Occipital lobe (tissue), 2 donors: Measurements from ENCODE around the gene CAPN8. TPM values are rescaled to one million over a fixed set of nuclear protein-coding genes. Genes with fewer than 3 reads are reported as not detected.
A peak's percentile ranks its signal among the peaks of the same experiment; 100 is the strongest.

Source experiments
- DNase-seq: peaks from one replicate; lab custom pipeline; 2025; lab: John Stamatoyannopoulos, UW
- total RNA-seq: library from RNA; depleted of rRNA; stranded (reverse); fragments of >200 nt; gene quantifications from one replicate; pipeline ENCODE4 v1.2.3, GENCODE V29; 2014

The CAPN8 gene
- total RNA-seq, 1 donor from 2014 or later = not detected

DNA sequence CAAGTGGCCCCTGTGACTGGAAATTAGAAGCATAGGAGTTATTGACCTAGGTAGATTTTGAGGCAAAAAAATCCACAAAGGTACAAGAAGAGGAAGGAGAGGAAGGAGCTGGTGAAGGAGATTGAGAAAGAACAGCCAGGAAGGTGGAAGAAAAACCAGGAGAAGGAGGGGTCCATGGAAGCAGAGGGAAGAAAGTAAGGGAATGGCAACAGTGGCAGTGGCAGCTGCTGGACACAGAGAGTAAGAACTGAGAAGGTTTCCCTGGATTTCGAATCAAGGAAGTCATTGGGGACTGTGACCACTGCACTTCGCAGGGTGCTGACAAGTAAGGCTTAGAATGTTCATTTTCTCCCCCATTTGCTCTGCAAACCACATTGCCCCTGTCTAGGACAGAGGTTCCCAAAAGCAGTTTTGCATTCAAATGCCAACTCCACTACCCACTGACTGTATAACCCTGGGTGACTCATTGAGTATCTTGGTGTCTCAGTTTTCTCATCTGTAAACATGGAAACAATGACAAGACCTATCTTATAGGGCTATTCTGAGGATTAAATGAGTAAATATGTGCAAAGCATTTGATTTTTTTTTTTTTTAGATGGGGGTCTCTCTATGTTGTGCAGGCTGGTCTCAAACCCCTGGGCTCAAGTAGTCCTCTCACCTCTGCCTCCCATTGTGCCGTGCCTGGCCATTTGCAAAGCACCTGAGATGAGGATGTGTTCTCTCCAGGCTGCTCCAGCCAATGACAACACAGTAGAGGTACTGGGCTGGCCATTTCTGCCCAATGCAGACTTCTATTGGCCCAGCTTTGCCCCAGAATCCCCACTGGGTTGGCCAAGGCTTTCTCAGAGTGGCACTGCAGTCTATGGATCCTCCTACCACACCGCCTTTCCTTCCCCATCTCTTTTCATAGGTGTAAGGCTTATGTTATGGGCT lies 37.5 kb upstream of the CAPN8 start:
- no peak for DNase-seq

DNA sequence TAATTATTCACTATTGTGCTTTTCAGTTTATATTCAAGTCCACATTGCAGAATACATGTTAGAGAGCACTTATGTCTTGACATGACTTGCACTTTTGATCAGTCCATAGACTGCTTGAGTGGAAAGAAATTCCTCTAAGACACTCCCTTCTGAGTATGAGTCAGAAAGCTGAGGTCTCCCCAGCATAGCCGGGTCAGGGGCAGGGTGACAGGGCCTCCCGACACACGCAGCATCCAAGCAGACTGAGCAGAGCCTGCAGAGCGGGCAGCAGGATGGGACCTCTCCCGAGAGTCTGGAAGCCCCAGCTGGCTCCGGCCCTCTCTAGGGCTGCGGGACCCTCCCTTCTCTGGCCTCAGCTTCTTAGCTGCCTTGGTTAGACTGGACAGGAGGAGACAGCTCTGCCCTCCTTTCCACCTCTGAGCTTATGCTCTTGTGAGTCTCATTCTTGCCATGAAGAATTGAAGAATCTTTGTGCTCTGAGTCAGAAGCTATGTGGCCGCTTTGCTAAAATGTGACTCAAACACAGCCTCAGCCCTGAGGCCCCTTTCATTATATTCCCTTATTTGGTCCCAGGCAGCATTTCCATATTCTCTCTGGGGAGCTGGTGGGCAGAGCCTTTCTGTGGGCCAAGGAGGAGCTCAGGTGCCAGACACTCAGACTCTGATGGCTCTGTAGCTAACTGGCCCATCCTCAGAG lies 35.6 kb upstream of the CAPN8 start:
- DNase-seq = peak; percentile 10

DNA sequence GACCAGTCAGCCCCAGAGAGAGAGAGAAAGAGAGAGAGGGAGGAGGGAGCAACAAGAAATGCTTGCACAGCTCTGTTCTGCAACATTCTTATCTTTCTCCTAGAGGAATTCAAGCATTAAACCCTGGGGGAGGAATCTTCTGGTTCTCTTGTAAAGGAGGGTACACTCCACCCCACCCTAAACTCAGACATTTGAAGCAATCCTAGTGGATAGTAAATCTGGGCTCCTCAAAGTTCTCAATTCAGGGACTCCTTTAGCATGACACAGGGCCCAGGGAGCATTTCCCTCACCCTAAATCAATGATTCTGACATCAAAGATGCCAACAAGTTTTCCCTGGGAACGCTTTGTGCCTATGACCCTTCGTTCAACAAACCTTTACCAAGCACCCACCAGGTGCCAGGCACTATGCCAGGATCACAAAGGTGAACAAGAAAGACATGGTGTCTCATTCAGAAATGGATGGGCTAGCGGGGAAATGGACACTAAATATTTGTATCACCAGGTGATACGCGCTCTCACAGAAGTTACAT lies 35.0 kb upstream of the CAPN8 start:
- no peak for DNase-seq

DNA sequence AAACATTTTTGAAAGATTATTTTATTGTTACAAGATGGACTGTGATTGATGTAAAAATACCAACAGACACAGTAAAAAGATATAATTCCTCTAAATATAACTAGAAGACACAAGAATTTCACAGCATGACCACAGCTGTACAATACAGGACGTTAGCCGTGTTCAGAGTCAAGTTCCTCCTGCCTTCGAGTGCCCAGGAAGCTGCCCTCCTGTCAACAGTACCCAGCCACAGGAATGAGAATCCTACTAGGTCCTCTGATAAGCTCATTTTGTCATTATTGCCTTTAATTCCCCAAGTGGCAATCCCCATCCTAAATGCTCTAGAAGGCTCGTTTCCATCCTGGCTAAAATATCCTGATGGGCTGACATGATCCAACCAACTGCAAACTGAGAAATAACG lies 30.4 kb upstream of the CAPN8 start:
- DNase-seq = no peak

DNA sequence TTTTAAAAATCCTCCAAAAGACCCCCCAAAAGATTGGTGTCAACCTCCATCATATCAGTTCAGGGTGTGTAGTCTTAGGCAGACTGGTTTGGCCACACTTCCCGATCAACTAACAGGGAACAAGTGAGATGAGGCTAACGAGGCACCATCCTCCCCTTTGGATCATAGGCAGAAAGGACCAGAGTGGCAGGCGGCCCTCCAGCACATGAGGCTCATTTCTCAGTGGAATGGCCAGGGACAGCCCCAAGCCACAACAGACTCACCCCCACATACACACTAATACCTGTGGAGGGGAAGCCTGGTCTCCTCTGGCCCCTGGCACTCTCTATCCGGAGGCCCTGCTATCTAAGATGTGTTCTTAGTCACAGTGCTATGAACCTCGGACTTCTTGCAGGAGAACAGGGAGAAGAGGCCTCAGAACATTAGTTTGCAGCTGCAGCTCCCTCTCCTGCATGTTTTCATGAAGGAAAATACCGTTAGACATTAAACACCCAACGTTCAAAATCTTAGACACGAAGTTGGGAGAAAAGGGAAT lies 29.6 kb upstream of the CAPN8 start:
- no peak for DNase-seq

DNA sequence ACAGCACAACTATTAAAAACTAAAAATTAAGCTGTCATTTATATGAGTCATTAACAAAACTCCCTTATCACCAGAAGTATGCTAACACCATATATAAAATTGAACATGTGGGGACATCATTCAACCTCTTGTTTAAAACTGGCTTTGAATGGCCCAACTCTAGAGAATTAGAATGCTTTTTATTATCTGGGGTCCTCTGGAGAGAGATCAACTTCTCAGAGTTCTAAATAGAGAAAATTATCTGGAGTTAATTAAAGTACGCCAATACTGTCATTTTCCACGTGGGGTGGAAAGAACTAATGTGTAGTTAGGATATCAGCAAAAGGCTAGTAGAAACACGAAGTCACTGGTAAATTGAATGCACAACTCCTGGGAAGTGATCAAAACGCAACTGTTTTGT lies 25.6 kb upstream of the CAPN8 start:
- DNase-seq = no peak

DNA sequence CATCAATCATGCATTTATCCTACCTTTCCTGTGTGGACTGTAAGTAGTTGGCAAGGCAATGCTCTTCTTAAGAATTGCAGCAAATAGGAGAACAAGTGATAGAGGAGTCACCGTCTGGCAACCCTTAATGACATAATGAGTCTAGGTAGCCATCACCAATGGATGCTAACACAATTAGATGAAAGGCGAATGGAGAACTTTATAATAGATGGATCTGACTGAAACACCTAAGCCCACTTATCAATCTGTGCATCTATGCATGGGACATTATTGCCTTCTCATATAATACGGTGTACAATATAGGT lies 18.9 kb upstream of the CAPN8 start:
- DNase-seq = no peak

DNA sequence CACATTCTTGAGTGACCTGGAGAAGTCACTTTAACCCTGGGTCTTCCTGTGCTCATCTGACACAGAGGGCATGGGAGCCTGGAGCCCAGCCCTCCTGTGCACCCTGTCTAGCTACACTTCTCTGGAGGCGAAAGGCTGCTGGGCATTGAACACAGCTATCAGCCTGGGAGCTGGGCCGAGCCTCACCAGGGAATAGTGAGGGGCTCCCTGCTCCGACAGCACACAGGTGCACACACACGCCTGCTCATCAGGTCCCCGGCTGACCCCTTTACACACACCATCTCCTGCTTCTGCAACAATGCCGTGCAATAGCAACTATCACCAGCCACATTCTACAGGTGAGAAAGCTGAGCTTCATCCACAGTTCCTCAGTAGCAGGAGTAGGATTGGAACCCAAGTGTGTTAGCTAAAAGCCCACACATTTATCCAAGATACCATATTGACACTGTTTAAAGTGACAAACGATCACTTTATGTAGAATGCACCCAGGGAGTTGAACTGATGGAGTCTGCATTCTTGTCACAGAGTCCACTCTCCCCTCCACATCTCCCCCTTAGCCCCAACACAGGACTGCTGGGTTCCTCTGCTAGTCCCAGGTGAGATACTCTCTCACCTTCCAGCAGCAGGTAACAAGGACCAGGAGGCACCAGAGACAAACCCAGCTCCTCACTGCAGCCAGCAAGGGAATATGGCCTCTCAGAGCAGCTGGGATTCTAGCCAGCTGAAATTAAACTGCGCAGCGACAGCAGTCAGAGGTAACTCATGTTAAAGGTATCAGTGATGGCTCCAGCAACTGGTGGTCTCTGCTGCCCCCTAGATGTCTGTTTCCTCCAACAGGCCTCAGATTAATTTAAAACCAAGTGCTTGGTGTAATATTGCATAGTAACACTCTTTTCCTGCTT lies 18.3 kb upstream of the CAPN8 start:
- DNase-seq = peak; percentile 18

DNA sequence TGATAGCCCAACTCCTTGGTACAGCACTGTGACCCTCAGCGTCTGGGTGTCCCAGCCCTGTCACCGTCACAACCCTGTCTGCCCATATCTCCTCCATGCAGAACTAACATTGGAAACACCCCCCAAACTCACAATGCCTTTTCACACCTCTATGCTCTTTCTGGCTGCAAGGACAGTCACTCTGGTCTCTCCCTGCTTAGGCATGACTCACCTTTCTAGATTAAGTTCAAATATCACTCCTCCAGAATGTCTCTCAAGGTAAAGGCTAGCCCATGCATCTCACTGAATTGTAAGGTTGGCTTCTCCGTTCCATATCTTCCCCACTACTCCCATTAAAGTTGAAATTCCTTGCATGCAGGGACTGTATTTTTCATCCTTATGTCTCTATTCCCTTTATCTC lies 17.0 kb upstream of the CAPN8 start:
- DNase-seq = no peak

DNA sequence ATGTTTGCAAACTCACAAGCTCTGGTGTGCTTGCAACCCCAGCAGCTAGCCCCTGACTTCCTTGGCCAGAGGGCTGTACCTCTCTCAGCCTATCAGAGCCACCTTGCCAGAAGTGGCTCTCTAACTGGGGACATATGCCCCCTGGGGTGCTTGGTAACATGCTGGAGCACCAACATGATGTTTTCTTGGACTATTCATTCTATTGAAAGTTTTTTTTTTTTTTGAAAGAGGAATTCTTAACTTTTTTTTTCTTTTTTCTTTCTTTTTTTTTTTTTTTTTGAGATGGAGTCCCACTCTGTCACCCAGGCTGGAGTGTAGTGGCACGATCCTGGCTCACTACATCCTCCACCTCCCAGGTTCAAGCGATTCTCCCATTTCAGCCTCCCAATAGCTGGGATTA lies 14.7 kb upstream of the CAPN8 start:
- no peak for DNase-seq

DNA sequence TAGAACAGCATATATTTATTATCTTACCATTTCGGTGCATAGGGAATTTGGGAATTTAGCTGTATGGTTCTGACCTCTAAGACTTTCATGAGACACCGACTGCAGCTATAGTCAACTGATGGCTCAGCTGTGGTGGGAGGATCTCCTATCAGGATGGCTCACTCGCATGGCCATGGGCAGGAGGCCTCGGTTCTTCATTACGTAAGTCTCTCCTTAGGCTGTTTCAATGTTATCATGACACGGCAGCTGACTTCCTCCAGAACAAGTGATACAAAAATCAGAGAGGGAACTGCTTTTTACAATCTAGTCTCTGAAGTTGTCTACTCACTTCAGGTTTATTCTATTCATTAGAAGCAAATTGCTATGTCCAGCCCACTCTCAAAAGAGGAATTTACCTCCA lies 13.3 kb upstream of the CAPN8 start:
- DNase-seq = no peak

DNA sequence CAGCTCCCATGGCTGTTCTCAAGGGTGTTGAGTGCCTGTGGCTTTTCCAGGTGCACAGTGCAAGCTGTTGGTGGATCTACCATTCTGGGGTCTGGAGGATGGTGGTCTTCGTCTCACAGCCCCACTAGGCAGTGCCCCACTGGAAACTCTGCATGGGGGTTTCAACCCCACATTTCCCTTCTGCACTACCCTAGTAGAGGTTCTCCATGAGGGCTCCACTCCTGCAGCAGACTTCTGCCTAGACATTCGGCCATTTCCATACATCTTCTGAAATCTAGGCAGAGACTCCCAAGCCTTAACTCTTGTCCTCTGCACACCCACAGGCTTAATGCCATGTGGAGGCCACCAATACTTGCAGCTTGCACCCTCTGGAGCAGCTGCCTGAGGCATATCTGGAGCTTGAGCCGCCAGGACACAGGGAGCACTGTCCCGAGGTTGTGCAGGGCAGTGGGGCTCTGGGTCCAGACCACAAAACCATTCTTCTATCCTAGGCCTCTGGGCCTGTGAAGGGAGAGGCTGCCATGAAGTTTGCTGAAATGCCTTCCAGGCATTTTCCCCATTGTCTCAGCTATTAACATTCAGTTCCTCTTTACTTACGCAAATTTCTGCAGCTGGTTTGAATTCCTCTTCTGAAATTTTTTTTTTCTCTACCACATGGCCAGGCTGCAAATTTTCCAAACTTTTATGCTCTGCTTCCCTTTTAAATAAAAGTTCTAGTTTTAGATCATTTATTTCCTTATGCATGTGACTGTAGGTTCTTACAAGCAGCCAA lies 8.8 kb upstream of the CAPN8 start:
- DNase-seq = no peak

DNA sequence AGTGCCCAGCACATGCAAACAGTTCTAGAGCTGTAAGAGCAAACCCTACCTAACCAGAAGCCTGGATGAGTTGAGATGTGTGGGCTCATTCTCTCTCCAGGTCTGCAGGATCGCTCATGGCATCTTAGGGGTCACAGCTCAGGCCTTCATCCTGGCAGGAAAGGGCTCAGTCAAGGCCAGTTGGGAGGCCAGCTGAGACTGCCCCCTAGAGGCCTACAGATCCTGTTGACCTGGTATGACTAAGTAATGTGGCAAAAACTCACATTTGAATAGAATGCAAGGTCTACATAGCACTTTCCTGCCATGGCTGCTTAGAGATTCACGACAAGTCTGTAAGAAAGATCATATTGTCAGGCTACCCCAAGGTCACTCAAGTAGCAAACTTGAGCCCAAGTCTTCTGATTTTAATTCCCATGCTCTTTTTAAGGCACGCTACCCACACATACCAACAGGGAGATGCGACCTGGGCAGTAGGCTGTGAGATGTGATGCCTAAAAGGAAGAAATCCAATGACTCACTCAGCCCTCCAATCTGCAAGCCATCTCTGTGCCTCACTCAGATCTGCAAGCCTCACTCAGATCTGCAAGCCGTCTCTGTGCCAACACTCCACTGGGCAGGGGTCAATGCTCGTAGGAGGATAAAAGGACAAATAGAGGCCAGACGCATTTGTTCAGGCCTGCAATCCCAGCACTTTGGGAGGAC lies 5.1 kb upstream of the CAPN8 start:
- DNase-seq = no peak

DNA sequence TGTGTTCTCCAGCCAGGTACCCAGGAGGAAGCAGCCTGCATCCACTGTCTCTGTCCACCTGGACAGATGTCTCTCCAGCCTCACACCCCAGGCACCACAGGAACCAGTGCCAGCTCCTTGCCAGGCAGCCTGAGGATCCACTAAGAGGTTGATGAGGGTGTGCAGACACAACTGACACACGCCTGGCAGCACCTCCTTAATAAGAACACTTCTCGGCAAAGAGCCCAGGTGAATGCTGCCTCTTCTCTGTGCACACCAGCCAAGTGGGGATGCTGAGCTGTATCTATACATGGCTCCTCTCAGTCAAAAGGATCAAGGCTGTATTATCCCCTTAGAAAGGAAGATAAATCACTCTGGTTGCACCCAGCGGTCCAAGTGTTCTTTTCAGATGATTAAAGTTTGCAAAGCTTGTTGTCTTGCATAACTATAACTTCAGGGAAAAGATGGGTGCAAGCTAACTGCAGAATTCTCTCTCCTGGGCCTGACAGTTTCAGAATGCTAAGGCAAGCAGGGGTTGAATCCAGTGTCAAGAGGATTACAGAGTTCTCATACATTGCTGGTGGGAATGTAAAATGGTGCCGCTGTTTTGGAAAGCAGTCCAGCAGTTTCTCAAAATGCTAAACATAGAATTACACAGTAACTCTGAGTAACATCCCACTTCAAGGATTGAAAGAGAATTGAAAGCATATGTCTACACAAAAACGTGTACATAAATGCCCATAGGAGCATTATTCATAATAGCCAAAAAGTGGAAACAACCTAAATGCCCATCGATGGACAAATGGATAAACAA lies 3.7 kb upstream of the CAPN8 start:
- DNase-seq = no peak

DNA sequence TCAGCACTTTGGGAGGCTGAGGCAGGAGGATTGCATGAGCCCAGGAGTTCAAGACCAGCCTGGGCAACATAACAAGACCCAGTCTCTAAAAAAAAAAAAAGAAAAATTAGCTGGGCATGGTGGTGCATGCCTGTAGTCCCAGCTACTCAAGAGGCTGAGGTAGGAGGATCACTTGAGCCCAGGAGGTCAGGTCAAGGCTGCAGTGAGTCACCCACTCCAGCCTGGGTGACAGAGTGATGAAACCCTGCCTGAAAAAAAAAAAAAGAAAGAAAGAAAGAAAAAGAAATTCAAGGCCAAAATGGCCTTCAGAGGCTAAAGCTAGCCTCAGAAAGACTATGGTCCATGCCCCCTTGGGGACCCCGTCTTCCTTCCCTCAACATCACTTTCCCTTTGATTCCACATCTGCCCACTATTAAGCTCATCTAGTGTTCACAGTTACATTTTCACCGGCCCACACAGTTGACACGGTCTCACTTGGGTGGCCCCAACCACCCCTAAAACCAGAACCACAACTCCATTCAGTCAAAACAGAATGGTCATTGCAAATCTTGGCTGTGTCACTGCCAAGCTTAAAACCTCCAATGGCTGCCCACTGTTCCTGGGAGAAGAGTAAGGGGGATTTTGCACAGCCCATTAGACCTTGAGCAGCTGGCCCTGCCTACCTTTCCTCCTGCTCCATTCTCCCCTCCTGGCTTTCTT lies 2.1 kb upstream of the CAPN8 start:
- no peak for DNase-seq

DNA sequence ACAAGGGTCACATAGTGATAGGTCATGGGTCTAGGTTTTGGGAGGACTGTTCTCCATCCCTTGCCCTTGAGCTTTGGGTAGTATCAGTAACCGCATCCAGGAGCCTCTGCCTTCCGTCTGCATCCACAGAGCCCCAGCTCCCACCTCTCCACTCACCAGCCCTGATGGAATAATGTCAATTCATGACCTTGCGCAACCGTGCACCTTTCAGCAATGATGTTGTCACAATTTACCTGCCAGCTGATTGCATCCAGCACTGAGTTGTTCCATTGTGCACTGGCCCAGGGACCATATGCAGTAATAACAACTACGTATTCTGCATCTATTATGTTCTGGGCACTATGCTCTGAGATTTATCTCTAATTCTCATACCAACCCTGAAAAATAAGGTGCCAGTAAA lies 1.4 kb downstream of the CAPN8 start:
- no peak for DNase-seq

DNA sequence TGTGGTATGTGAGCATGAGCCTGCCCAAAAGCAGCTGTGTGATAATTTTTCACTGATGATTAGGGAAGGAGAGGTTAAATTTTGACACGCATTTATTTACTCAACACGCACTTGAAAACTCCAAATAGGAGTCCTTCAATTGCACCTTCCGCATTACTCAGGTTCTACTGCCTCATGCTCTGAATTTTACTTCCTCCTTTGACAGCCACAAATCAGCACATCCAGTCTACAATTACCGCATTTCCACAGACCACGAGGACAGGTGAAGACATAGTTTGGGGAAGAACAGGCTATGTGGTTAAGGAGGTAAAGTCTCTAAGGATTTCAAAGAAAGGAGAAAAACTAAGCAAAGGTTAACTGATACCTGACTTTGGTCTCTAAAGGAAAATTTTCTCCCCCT lies 2.6 kb downstream of the CAPN8 start:
- no peak for DNase-seq

DNA sequence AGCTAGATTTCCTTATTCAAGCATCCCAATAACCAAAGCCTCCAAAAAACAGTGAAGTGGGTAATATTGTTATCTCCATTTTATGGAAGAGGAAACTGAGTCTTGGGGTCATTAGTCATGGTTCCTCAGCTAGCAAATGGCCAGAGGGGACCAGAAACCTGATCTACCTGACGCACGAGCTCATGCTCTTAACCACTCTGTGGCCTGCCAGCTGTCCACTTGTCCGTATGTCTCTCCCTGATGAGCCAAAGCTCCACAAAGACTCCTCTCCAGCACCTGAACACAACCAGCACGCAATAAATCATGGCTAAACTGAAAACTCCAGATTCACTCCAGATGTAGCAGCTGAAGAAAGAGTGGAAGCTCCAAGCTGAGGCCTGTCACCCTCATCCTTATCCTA lies 5.8 kb downstream of the CAPN8 start:
- no peak for DNase-seq

DNA sequence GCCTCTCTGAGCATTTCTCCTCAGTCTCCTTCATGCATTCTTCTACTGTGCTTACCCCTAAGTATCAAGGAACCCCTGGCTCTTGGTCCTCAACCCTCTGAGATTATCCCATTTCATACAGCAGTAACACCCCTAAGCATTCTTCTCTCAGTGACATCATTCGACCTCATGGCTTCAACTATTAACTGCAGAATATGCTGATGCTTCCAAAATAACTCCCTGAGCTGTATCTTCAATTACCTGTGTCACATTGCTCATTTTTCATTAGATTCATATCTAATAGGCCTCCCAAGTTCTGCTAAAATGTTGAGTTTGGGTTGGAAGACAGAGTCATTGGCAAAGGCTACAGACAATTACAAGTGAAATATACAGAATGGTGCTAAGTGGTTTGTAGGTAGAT lies 7.5 kb downstream of the CAPN8 start:
- no peak for DNase-seq
